ENCODE results near the gene POU5F1. TPM values are rescaled to one million over a fixed set of nuclear protein-coding genes. Genes with fewer than 3 reads are reported as not detected.
A peak's percentile ranks its signal among the peaks of the same experiment; 100 is the strongest.
"Not testable (repeated sequence)": the region's sequence is repeated elsewhere in the genome, so short reads cannot be mapped to it uniquely, and the experiment has no call there.

The POU5F1 gene
- total RNA-seq, 1 donor from 2014 or later = not detected

GRCh38 chr6:31193206-31193605 lies 22.7 kb upstream of the POU5F1 start:
- no peak overlapping the region for H3K4me3 Mint-ChIP-seq
- peaks cover 8% of the 10 kb centered on the region for H3K4me1 Mint-ChIP-seq
- no peaks in the 10 kb centered on the region for H3K27me3 Mint-ChIP-seq (ENCODE audit: low read depth)
- H3K9me3 Mint-ChIP-seq = no peaks in the 10 kb centered on the region
- TF ChIP-seq CTCF (conservative IDR thresholded peaks at IDR 0.05) = no peak
- H3K36me3 Mint-ChIP-seq (ENCODE audit: low read depth) = no peaks in the 10 kb centered on the region
- H3K27ac Mint-ChIP-seq (ENCODE audit: unreplicated experiment) = no peak overlapping the region
- no peak for DNase-seq (ENCODE audit: low read depth, low spot score)

- not testable (repeated sequence) for H3K27me3 Mint-ChIP-seq (ENCODE audit: low read depth); H3K36me3 Mint-ChIP-seq (ENCODE audit: low read depth); H3K9me3 Mint-ChIP-seq; H3K27ac Mint-ChIP-seq (ENCODE audit: unreplicated experiment); H3K4me1 Mint-ChIP-seq
- TF ChIP-seq CTCF (conservative IDR thresholded peaks at IDR 0.05) = peak; percentile 73
- peak overlapping the region; percentile 9 for H3K4me3 Mint-ChIP-seq
- peak; percentile 57 for DNase-seq (ENCODE audit: low read depth, low spot score)
Observed at GRCh38 chr6:31192431-31193105, 22.1 kb upstream of the POU5F1 start.

GRCh38 chr6:31190488-31190887 lies 20.0 kb upstream of the POU5F1 start:
- Mint-ChIP-seq H3K4me1 (no peaks in the 10 kb centered on the region), H3K27ac (ENCODE audit: unreplicated experiment) (no peak overlapping the region), H3K4me3 (no peak overlapping the region), H3K27me3 (ENCODE audit: low read depth) (no peaks in the 10 kb centered on the region), H3K36me3 (ENCODE audit: low read depth) (no peaks in the 10 kb centered on the region), H3K9me3 (no peaks in the 10 kb centered on the region)
- no peak for DNase-seq (ENCODE audit: low read depth, low spot score)
- no peak for TF ChIP-seq CTCF (conservative IDR thresholded peaks at IDR 0.05)

- H3K27me3 Mint-ChIP-seq (ENCODE audit: low read depth); H3K9me3 Mint-ChIP-seq; H3K36me3 Mint-ChIP-seq (ENCODE audit: low read depth); DNase-seq (ENCODE audit: low read depth, low spot score); H3K27ac Mint-ChIP-seq (ENCODE audit: unreplicated experiment); H3K4me1 Mint-ChIP-seq; H3K4me3 Mint-ChIP-seq: not testable (repeated sequence)
Observed at GRCh38 chr6:31189223-31189622, 18.7 kb upstream of the POU5F1 start.

GRCh38 chr6:31187780-31188194 lies 17.3 kb upstream of the POU5F1 start:
- Mint-ChIP-seq H3K27me3 (ENCODE audit: low read depth) (no peaks in the 10 kb centered on the region), H3K4me1 (no peaks in the 10 kb centered on the region), H3K36me3 (ENCODE audit: low read depth) (no peaks in the 10 kb centered on the region), H3K4me3 (no peak overlapping the region), H3K9me3 (no peaks in the 10 kb centered on the region), H3K27ac (ENCODE audit: unreplicated experiment) (no peak overlapping the region)
- no peak for TF ChIP-seq CTCF (conservative IDR thresholded peaks at IDR 0.05)
- DNase-seq (ENCODE audit: low read depth, low spot score) = no peak

- no peaks in the 10 kb centered on the region for H3K9me3 Mint-ChIP-seq
- DNase-seq (ENCODE audit: low read depth, low spot score) = no peak
- H3K27ac Mint-ChIP-seq (ENCODE audit: unreplicated experiment) = peak overlapping the region; percentile 43
- no peak overlapping the region for H3K4me3 Mint-ChIP-seq
- H3K27me3 Mint-ChIP-seq (ENCODE audit: low read depth) = no peaks in the 10 kb centered on the region
- no peaks in the 10 kb centered on the region for H3K4me1 Mint-ChIP-seq
- no peak for TF ChIP-seq CTCF (conservative IDR thresholded peaks at IDR 0.05)
- no peaks in the 10 kb centered on the region for H3K36me3 Mint-ChIP-seq (ENCODE audit: low read depth)
Observed at GRCh38 chr6:31186052-31186734, 15.7 kb upstream of the POU5F1 start.

- not testable (repeated sequence) for DNase-seq (ENCODE audit: low read depth, low spot score); H3K36me3 Mint-ChIP-seq (ENCODE audit: low read depth); H3K27ac Mint-ChIP-seq (ENCODE audit: unreplicated experiment); H3K4me1 Mint-ChIP-seq; H3K4me3 Mint-ChIP-seq; H3K27me3 Mint-ChIP-seq (ENCODE audit: low read depth); H3K9me3 Mint-ChIP-seq
Observed at GRCh38 chr6:31185695-31186051, 15.2 kb upstream of the POU5F1 start.

- DNase-seq (ENCODE audit: low read depth, low spot score); H3K27ac Mint-ChIP-seq (ENCODE audit: unreplicated experiment); H3K4me1 Mint-ChIP-seq; H3K9me3 Mint-ChIP-seq; H3K27me3 Mint-ChIP-seq (ENCODE audit: low read depth); H3K36me3 Mint-ChIP-seq (ENCODE audit: low read depth); H3K4me3 Mint-ChIP-seq: not testable (repeated sequence)
Observed at GRCh38 chr6:31183859-31184258, 13.4 kb upstream of the POU5F1 start.

GRCh38 chr6:31183287-31183686 lies 12.8 kb upstream of the POU5F1 start:
- DNase-seq (ENCODE audit: low read depth, low spot score); H3K36me3 Mint-ChIP-seq (ENCODE audit: low read depth); H3K4me1 Mint-ChIP-seq; H3K27me3 Mint-ChIP-seq (ENCODE audit: low read depth); H3K4me3 Mint-ChIP-seq; H3K27ac Mint-ChIP-seq (ENCODE audit: unreplicated experiment); H3K9me3 Mint-ChIP-seq: not testable (repeated sequence)

Data from neural crest cell (in vitro differentiated cells).